22Rv1 (cell line): Measurements from ENCODE around the gene CSMD2.

Experiments
- ZFX ChIP-seq: fragments of 450-650 bp; IDR thresholded peaks from 2 replicates; pipeline ENCODE4 v1.6.1; 2017; ENCODE audit warnings: antibody characterized with exemption, borderline replicate concordance
- TF ChIP-seq, protein P1 (sequence below): fragments of 450-650 bp; IDR thresholded peaks from 2 replicates; pipeline ENCODE4 v1.5.1; 2017; ENCODE audit warnings: mild to moderate bottlenecking

DNA sequence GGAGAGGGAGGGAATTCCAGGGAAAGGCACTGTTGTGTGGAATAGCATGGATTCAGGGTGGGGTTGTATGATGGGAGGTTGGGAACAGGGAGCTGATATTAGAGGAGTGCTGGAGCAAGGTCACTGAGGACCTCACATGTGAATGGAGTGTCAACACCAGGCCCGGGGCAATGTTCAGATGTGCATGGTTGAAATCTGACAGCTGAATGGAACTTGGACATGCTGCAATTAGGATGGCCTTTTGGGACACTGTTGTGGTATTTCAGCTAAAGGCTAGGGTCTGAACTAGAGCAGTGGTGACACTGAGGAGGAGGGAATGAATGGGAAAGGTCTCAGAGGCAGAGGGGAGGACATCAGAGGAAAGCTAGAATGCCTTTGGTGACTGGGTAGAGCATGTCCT is 667.6 kb downstream of the CSMD2 start:
- TF ChIP-seq, protein P1, sequence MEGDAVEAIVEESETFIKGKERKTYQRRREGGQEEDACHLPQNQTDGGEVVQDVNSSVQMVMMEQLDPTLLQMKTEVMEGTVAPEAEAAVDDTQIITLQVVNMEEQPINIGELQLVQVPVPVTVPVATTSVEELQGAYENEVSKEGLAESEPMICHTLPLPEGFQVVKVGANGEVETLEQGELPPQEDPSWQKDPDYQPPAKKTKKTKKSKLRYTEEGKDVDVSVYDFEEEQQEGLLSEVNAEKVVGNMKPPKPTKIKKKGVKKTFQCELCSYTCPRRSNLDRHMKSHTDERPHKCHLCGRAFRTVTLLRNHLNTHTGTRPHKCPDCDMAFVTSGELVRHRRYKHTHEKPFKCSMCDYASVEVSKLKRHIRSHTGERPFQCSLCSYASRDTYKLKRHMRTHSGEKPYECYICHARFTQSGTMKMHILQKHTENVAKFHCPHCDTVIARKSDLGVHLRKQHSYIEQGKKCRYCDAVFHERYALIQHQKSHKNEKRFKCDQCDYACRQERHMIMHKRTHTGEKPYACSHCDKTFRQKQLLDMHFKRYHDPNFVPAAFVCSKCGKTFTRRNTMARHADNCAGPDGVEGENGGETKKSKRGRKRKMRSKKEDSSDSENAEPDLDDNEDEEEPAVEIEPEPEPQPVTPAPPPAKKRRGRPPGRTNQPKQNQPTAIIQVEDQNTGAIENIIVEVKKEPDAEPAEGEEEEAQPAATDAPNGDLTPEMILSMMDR: no peak
- TF ChIP-seq ZFX: no peak
